K562 (cell line): ENCODE data around the gene IL12RB1. TPM values are rescaled to one million over a fixed set of nuclear protein-coding genes. Genes with fewer than 3 reads are reported as not detected.
A peak's percentile ranks its signal among the peaks of the same experiment; 100 is the strongest.

Experiments
- CBFB ChIP-seq: sonication (generic); formaldehyde crosslinking; IDR thresholded peaks from 2 replicates; pipeline ENCODE4 v1.4.0; 2020; ENCODE audit warnings: mild to moderate bottlenecking, missing genetic modification reagents
- CHD4 ChIP-seq: fragments of 200-600 bp; sonication (generic); IDR thresholded peaks from 3 replicates; pipeline ENCODE4 v1.6.1; 2012; ENCODE audit warnings: low read depth, mild to moderate bottlenecking, mixed read lengths, low read length, inconsistent platforms; ENCODE audit not compliant: insufficient read depth, insufficient replicate concordance, poor library complexity, severe bottlenecking
- CXXC5 ChIP-seq: fragments of 250-450 bp; sonication (Bioruptor Pico); IDR thresholded peaks from 2 replicates; pipeline ENCODE4 v1.8.0; 2022; ENCODE audit warnings: inconsistent platforms, mild to moderate bottlenecking, moderate library complexity
- DNMT1 ChIP-seq: fragments of 450-650 bp; IDR thresholded peaks from 2 replicates; pipeline ENCODE4 v1.6.1; 2016; ENCODE audit warnings: antibody characterized with exemption, mild to moderate bottlenecking
- ETV6 ChIP-seq, 3 experiments: fragments of 150-350 bp in 1 of 3; sonication (generic) in 1 of 3; formaldehyde crosslinking in 1 of 3; IDR thresholded peaks; 2 replicates each; pipeline versions ENCODE4 v1.6.1 to v1.8.0; 2014 to 2022; ENCODE audit warnings: borderline replicate concordance in 2 of 3, low read depth in 2 of 3, antibody characterized with exemption in 1 of 3, low read length in 1 of 3, mild to moderate bottlenecking in 1 of 3, missing genetic modification reagents in 1 of 3
- GATA2 ChIP-seq: sonication (generic); formaldehyde crosslinking; IDR thresholded peaks from 2 replicates; pipeline ENCODE4 v1.4.0; 2020; ENCODE audit warnings: mild to moderate bottlenecking, missing genetic modification reagents
- LCOR ChIP-seq: sonication (generic); formaldehyde crosslinking; IDR thresholded peaks from 2 replicates; pipeline ENCODE4 v1.8.0; 2022; ENCODE audit warnings: mild to moderate bottlenecking, missing genetic modification reagents
- MYC ChIP-seq, 2 experiments: fragments of 250-450 bp in 1 of 2; sonication (Bioruptor Pico) in 1 of 2; IDR thresholded peaks; 2 replicates each; pipeline versions ENCODE4 v1.5.1 to v1.6.1; 2012 to 2021; ENCODE audit warnings: low read depth in 2 of 2, borderline replicate concordance in 1 of 2, improper control_type of control experiment in 1 of 2, low read length in 1 of 2, mild to moderate bottlenecking in 1 of 2, moderate library complexity in 1 of 2
- POLR2AphosphoS2 ChIP-seq: IDR thresholded peaks from 2 replicates; pipeline ENCODE4 v1.6.1; 2012; ENCODE audit warnings: low read length, improper control_type of control experiment
- POLR2G ChIP-seq: fragments of 200-400 bp; formaldehyde crosslinking; IDR thresholded peaks from 2 replicates; pipeline ENCODE4 v1.6.1; 2017; ENCODE audit warnings: low read depth, mild to moderate bottlenecking, antibody characterized with exemption, low read length, moderate library complexity
- RBM25 ChIP-seq: fragments of 200-400 bp; formaldehyde crosslinking; IDR thresholded peaks from 2 replicates; pipeline ENCODE4 v1.6.1; 2018; ENCODE audit warnings: low read length, low read depth, moderate library complexity; ENCODE audit not compliant: severe bottlenecking
- RHOXF2B ChIP-seq: fragments of 250-450 bp; sonication (Bioruptor Pico); conservative IDR thresholded peaks from 2 replicates; pipeline ENCODE4 v1.5.1; 2021
- SNRNP70 ChIP-seq: fragments of 200-400 bp; formaldehyde crosslinking; optimal IDR thresholded peaks from 2 replicates; pipeline ENCODE3; 2017; ENCODE audit warnings: low read depth, low read length
- TBP ChIP-seq: optimal IDR thresholded peaks from 2 replicates; pipeline ENCODE3; 2011; ENCODE audit warnings: low read depth, low read length, improper control_type of control experiment
- ZBED1 ChIP-seq: IDR thresholded peaks from 2 replicates; pipeline ENCODE4 v1.6.1; 2014
- ZBTB1 ChIP-seq: sonication (generic); formaldehyde crosslinking; IDR thresholded peaks from 2 replicates; pipeline ENCODE4 v1.8.1; 2023; ENCODE audit warnings: missing genetic modification reagents, low read depth, mild to moderate bottlenecking, borderline replicate concordance
- ZNF253 ChIP-seq: fragments of 250-450 bp; sonication (Bioruptor Pico); conservative IDR thresholded peaks from 2 replicates; pipeline ENCODE4 v1.6.1; 2021; ENCODE audit warnings: mild to moderate bottlenecking
- ZNF408 ChIP-seq: fragments of 250-450 bp; sonication (Bioruptor Pico); IDR thresholded peaks from 2 replicates; pipeline ENCODE4 v1.4.0; 2020; ENCODE audit warnings: low read depth, mild to moderate bottlenecking, moderate library complexity
- polyA plus RNA-seq, 8 experiments: library from polyadenylated mRNA; depleted of rRNA in 4 of 8; stranded (reverse) in 5 of 8; unstranded in 3 of 8; fragments of >200 nt; fragmentation: Nextera tagmentation in 2 of 8; fragmentation: Illumina TruSeq in 1 of 8; extraction: Ambion mirVana in 2 of 8; extraction: Trizol in 1 of 8; gene quantifications; 2 replicates each; pipeline versions ENCODE4 v1.2.1 to v1.2.3, GENCODE V29; 2011 to 2014; ENCODE audit warnings: inconsistent platforms in 1 of 8, missing spikeins in 1 of 8
- total RNA-seq, 7 experiments: library from RNA; depleted of rRNA in 6 of 7; stranded (reverse); fragments of >200 nt in 6 of 7; fragmentation: Illumina TruSeq in 2 of 7; extraction: Trizol in 2 of 7; gene quantifications; 2 replicates each; pipeline versions ENCODE4 v1.2.1 to v1.2.3, GENCODE V29; 2011 to 2021; ENCODE audit warnings: low replicate concordance in 1 of 7
- TF ChIP-seq, protein P1 (sequence below), 3 experiments: fragments of 200-800 bp in 1 of 3; sonication (Bioruptor generic) in 1 of 3; sonication (generic) in 1 of 3; formaldehyde crosslinking in 1 of 3; IDR thresholded peaks; 2 replicates each; pipeline versions ENCODE4 v1.6.1 to v1.8.0; 2016 to 2022; ENCODE audit warnings: mild to moderate bottlenecking in 2 of 3, missing compliant biosample characterization in 2 of 3, missing genetic modification characterization in 2 of 3, missing genetic modification reagents in 1 of 3
- TF ChIP-seq, protein P2 (sequence below): fragments of 250-450 bp; sonication (Bioruptor Pico); IDR thresholded peaks from 2 replicates; pipeline ENCODE4 v1.5.0; 2020; ENCODE audit warnings: mild to moderate bottlenecking, borderline replicate concordance
- TF ChIP-seq, protein P3 (sequence below): sonication (generic); formaldehyde crosslinking; IDR thresholded peaks from 2 replicates; pipeline ENCODE4 v1.8.0; 2022; ENCODE audit warnings: mild to moderate bottlenecking, missing genetic modification reagents
- TF ChIP-seq, protein P4 (sequence below): sonication (generic); formaldehyde crosslinking; IDR thresholded peaks from 2 replicates; pipeline ENCODE4 v1.8.0; 2022; ENCODE audit warnings: mild to moderate bottlenecking, low read depth, missing genetic modification reagents

IL12RB1 gene
- total and polyA plus RNA-seq, 9 of the 15 experiments (the other 6 are each of a cell fraction or from before 2014, with no cell fraction given): 0.04 to 0.07 (median 0.06) TPM; not detected in 5

DNA sequence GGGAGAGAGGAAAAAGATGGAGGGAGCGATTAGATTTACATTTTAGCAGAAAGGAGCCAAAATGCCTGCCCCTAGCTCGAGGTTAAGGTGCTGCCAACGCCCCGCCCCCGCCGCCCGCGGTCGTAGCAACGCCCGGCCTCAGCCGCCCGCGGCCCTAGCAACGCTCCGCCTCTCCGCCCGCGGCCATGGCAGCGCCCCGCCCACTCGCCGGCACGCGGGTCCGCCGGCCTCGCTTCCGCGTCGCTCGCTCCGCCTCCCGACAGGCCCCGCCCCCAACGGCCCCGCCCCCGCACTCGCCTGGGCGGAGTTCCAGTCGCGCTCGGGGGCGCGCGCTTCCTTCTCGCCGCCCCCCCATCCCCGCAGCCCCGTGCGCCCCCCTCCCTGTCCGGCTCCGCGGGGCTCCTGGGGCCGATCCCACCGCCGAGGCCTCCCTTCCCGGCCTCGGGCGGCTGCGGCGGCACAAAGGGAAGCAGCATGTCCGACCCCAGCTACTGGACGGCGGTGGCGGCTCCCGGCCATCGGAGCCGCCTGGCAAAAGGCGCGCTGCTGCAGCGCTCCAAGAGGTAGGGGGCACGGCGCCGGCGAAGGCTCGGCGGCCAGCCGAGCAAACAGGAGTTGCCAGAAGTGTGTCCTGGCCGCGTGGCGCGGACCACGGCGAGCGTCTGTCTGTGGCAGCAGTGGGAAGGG, 31.1 kb upstream of the IL12RB1 start (continued):
- TF ChIP-seq POLR2G (peak; percentile 75), ZBED1 (no peak), ZNF408 (CRISPR knock-in tag) (no peak), ZBTB1 (CRISPR knock-in tag) (no peak), CBFB (CRISPR knock-in tag) (no peak), LCOR (CRISPR knock-in tag) (no peak), RBM25 (peak; percentile 25), ETV6 (IDR thresholded peaks at IDR 0.05; ENCODE audit: borderline replicate concordance in 1 of 2, low read depth in 2 of 2, low read length in 1 of 2) (no peak), ETV6 (CRISPR knock-in tag; IDR thresholded peaks at IDR 0.05; ENCODE audit: borderline replicate concordance) (no peak), RHOXF2B (CRISPR knock-in tag) (no peak), CHD4 (no peak), POLR2AphosphoS2 (no peak), GATA2 (CRISPR knock-in tag) (no peak), DNMT1 (no peak), CXXC5 (peak; percentile 58), TBP (peak; percentile 18), ZNF253 (no peak), MYC (IDR thresholded peaks at IDR 0.05; ENCODE audit: low read depth, low read length) (peak; percentile 24), MYC (CRISPR knock-in tag; IDR thresholded peaks at IDR 0.05; ENCODE audit: borderline replicate concordance, low read depth) (no peak), SNRNP70 (no peak)
- TF ChIP-seq, protein P1, sequence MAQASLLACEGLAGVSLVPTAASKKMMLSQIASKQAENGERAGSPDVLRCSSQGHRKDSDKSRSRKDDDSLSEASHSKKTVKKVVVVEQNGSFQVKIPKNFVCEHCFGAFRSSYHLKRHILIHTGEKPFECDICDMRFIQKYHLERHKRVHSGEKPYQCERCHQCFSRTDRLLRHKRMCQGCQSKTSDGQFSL (CRISPR knock-in tag; IDR thresholded peaks at IDR 0.05): peak; percentile 88
- TF ChIP-seq, protein P1 (tag; IDR thresholded peaks at IDR 0.05): peak in 1 of 2 experiments; percentile 73; a peak in 1 of 4 replicates
- TF ChIP-seq, protein P2, sequence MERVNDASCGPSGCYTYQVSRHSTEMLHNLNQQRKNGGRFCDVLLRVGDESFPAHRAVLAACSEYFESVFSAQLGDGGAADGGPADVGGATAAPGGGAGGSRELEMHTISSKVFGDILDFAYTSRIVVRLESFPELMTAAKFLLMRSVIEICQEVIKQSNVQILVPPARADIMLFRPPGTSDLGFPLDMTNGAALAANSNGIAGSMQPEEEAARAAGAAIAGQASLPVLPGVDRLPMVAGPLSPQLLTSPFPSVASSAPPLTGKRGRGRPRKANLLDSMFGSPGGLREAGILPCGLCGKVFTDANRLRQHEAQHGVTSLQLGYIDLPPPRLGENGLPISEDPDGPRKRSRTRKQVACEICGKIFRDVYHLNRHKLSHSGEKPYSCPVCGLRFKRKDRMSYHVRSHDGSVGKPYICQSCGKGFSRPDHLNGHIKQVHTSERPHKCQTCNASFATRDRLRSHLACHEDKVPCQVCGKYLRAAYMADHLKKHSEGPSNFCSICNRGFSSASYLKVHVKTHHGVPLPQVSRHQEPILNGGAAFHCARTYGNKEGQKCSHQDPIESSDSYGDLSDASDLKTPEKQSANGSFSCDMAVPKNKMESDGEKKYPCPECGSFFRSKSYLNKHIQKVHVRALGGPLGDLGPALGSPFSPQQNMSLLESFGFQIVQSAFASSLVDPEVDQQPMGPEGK (CRISPR knock-in tag): no peak
- TF ChIP-seq, protein P3, sequence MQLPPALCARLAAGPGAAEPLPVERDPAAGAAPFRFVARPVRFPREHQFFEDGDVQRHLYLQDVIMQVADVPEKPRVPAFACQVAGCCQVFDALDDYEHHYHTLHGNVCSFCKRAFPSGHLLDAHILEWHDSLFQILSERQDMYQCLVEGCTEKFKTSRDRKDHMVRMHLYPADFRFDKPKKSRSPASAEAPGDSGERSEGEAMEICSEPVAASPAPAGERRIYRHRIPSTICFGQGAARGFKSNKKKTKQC (CRISPR knock-in tag): no peak
- TF ChIP-seq, protein P4, sequence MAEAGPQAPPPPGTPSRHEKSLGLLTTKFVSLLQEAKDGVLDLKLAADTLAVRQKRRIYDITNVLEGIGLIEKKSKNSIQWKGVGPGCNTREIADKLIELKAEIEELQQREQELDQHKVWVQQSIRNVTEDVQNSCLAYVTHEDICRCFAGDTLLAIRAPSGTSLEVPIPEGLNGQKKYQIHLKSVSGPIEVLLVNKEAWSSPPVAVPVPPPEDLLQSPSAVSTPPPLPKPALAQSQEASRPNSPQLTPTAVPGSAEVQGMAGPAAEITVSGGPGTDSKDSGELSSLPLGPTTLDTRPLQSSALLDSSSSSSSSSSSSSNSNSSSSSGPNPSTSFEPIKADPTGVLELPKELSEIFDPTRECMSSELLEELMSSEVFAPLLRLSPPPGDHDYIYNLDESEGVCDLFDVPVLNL (CRISPR knock-in tag): no peak
